Caki2 (cell line): ENCODE results near the gene XPNPEP2. TPM values are rescaled to one million over a fixed set of nuclear protein-coding genes. Genes with fewer than 3 reads are reported as not detected.

Experiments used
- DNase-seq: peaks from one replicate; pipeline ENCODE4 v3.0.0-alpha.2; 2015; ENCODE audit warnings: low read depth
- in situ Hi-C: cut with HindIII; loops from 2 replicates; pipeline ENCODE4 v1.10.0; 2016; ENCODE audit warnings: low sequenced_read_pairs, low pct_unique_long_range_greater_than_20kb, mixed read lengths
- total RNA-seq: library from RNA; depleted of rRNA; stranded (reverse); fragments of >200 nt; shearing (Covaris generic); gene quantifications from 2 replicates; pipeline ENCODE4 v1.2.3, GENCODE V29; 2014; ENCODE audit warnings: low replicate concordance

Gene XPNPEP2
- total RNA-seq, 1 experiment from 2014 or later = not detected

GRCh38 chrX:129768586-129769466 is 30.0 kb downstream of the XPNPEP2 start:
- DNase-seq = no peak
- in situ Hi-C loops = no loop called here

DNA sequence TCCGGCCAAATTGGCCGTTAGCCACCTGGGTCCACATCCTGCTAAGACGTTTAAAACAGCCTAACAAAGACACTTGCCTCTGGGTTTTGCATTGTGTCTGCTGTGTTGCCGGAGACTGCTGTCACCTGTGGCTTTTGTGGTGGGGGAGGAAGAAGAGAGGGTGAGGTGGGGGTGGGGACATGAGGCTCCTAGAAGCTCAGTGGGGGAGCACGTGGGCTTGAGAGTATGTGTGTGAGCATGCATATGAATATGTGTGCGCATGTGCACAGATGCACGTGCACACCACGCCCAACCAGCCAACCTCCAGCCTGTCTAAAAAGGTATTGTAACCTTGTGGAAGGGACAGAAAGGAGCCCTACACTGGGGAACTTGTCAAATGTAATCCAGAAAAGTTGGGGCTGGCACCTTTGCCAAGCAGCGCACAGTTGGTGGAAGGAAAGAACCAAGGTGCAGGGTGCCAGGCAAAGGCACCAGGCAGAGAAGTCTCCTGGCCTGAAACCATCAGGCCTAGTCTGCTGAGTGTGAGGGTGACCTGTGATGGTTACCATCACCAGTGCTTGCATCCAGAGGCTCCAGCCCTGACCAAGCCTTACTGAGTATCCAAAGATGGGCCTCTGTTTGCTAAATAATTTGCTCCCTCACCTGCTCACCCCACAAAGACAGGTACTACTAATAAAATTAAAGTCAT is 30.8 kb downstream of the XPNPEP2 start:
- in situ Hi-C loops = no loop called here
- DNase-seq = no peak

DNA sequence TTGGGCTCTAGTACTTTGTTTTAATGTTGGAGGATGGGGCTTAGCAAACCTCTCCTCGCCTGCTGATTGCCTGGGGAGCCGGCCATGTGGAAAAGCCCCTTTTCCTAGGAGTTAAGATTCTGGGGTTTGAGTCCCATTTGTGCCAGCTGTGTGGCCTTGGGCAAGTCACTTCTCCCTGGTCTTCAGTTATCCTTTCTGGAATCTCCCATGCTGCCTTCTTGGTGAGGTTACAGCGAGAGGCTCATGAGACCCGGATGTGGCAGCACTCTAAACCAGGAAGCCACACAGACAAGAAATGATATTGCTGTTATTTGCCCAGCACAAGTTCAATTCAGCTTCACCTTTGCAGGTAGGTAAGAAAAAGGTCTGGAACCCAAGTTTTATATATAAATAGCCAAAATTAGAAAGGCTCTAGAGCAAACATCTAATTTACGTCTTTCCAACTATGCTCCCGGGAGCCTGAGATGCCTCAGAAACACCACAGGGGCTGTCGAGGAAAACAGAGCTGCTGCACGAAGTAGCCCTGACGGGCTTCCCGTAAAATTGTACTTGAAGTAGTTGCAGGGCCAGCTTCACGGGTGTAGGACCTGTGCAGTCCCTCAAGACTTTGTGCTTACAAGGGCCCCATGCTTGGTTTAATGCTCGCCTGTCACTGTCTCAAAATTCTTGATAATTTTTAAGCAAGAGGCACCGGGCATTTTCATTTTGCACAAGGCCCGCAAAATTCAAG is 32.7 kb downstream of the XPNPEP2 start:
- in situ Hi-C loops = no loop called here
- DNase-seq = no peak

DNA sequence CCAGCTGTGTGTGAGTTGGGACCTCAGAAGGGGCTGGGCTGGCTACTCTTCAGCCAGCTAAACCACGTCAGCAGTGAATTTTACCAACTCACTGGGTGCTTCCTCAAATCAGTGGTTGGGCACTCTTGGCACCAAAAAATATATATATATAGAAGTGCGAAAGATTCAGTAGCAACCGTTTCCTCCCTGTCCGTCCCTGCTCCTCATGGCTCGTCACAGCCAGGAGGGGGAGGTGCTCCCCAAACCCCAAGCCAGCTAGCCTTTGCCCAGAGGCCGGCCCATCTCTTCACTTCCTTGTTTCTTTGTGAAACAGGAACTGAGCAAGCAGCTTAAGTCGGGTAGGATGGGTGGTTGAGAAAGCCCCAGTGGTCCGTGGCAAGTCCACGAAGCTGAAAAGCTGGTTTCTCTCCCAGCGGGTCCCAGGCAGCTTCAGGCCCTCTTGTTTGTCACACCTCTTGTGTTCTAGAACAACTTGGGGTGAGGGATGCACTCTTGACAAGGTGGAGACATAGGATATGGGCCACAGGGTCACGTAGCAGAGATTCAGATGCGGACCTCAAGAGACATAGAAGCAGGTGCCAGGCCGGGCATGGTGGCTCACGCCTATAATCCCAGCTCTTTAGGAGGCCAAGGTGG is 34.1 kb downstream of the XPNPEP2 start:
- DNase-seq = no peak
- in situ Hi-C loops = no loop called here

GRCh38 chrX:129773649-129774458 is 35.1 kb downstream of the XPNPEP2 start:
- DNase-seq = no peak
- in situ Hi-C loops = no loop called here

DNA sequence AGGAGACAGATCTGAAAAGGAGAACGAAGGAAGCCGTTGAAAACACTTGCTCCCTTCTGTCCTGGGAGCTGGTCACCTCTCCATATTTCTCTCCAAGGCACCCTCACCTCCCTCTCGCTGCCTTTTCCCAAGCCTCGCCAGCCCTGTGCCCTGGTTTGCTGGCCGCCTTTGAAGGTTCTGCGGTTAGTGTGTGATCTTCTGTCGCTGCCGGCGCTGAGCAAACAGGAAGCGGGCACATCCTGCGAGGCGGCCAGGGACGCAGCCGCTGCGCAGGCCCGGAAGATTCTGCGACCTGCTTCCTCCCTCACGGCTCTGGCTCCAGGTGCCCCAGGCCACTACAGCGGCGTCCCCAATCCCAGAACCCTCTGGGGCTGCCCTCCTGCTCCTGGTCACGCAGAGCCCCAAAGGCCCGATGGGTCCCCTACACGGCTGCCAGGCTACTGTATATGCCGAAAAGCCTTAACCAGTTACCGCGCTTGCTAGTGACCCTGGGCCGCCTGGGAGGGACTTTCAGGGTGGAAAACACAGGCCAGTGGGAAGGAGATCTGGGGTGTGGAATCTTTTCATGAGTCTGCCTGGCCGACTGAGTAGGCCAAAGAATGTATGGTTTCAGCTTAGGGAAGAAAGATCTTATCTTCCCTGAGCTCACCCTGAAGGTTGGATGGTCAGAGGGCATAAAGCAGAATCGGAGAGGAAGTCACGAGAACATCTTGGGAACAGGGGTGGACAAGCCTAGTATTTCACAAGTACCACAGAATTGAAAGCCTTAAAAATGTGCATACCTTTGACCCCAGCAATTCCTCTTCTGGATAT is 38.6 kb downstream of the XPNPEP2 start:
- no peak for DNase-seq
- in situ Hi-C loops = no loop called here

- no peak for DNase-seq
- in situ Hi-C loops = no loop called here
Measured at GRCh38 chrX:129779086-129779672, 40.4 kb downstream of the XPNPEP2 start.

DNA sequence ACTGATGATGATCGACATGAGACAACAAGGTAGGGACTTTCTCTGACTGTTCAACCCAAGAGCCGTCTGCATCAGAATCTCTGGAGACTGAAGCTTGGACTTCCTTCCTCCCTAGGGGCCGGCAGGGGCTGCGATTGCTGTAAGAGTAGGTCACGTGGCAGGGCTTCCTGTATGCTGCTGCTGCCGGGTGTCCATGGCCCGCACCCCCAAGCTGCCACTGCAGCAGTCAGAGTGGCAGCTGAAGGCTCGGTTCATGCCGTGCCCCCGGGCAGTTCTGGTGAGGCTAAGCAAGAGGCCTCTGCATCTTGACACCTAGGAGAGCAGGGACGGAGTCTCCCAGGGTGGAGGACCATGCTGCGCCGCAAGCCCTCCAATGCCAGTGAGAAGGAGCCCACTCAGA is 41.0 kb downstream of the XPNPEP2 start, which contains the start of gene SASH3:
TSS of gene SASH3 (plus strand) at position 203 of the 400 bp plus-strand sequence. CDS start at position 352, 149 bp downstream.
- DNase-seq = no peak
- in situ Hi-C loops = no loop called here

GRCh38 chrX:129780441-129781105 is 41.8 kb downstream of the XPNPEP2 start:
- in situ Hi-C loops = no loop called here
- no peak for DNase-seq

GRCh38 chrX:129781134-129781672 is 42.4 kb downstream of the XPNPEP2 start:
- DNase-seq = no peak

GRCh38 chrX:129781680-129782495 is 43.1 kb downstream of the XPNPEP2 start:
- DNase-seq = no peak
- in situ Hi-C loops = no loop called here

More at GRCh38 chrX:129781134-129781672, 42.4 kb downstream of the XPNPEP2 start:
- in situ Hi-C loops = no loop called here

DNA sequence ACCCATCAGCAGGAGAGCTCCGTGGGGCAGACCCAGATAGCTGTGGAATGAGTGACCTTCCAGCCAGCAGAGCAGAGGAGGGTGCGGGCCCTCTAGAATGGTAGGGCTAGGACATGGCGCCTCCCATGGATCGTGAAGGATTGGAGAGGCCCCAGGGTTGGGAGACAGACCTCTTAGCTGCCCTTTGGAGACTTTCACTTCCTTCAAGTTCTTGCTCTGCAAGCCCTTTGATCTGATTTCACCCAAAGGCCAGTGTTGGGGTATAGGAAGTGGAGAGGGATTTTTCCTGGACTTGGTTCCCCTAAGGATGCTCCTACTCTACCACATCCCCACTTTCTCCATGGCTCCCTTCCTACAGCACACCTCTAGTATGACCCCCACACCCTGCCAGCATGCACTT is 43.9 kb downstream of the XPNPEP2 start:
- in situ Hi-C loops = no loop called here
- DNase-seq = no peak

GRCh38 chrX:129783291-129783713 is 44.5 kb downstream of the XPNPEP2 start:
- in situ Hi-C loops = no loop called here
- DNase-seq = no peak

DNA sequence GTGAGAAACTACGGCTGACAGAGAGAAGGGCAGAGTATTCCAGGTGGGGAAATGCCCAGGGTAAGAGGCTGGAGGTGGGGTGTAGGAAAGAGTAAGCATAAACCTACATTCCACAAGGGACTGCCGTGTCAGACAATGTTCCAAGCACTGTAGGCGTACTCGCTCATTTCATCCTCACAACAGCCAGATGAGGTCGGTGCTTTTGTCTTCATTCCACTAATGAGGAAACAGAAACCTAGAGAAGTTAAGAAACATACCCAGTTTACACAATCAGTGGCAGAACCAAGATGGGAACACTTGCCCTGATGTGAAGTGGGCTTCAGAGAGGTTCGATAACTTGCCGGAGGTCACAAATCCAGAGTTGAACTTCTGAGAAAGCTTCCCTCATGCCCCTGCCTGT is 45.6 kb downstream of the XPNPEP2 start:
- in situ Hi-C loops = no loop called here
- DNase-seq = no peak
